ENCODE data around the gene GPRIN3. TPM values are rescaled to one million over a fixed set of nuclear protein-coding genes. Genes with fewer than 3 reads are reported as not detected.

Gene GPRIN3
- total RNA-seq, 4 donors from 2014 or later, result 5.7 to 28.7 (median 8.8) TPM

DNA sequence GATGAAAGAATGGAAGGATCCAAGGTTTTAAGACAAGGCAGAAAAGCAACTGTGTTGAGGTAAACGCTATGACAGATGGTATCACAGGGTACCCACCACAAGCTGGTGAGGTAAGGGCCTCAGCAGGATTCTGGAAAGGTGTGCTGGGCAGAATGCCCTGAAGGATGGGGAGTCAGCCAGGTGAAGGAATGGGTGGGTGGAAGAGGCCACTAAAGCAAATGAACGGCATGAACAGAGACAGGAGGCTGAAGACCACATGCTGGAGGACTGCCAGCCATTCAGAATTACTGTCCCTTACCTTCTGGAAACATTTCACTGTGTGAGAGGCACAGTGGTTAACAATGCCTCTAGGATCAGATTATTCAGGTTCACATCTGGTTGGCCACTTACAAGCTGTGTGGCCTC, 23.6 kb downstream of the GPRIN3 start:
- TF ChIP-seq, protein P1, sequence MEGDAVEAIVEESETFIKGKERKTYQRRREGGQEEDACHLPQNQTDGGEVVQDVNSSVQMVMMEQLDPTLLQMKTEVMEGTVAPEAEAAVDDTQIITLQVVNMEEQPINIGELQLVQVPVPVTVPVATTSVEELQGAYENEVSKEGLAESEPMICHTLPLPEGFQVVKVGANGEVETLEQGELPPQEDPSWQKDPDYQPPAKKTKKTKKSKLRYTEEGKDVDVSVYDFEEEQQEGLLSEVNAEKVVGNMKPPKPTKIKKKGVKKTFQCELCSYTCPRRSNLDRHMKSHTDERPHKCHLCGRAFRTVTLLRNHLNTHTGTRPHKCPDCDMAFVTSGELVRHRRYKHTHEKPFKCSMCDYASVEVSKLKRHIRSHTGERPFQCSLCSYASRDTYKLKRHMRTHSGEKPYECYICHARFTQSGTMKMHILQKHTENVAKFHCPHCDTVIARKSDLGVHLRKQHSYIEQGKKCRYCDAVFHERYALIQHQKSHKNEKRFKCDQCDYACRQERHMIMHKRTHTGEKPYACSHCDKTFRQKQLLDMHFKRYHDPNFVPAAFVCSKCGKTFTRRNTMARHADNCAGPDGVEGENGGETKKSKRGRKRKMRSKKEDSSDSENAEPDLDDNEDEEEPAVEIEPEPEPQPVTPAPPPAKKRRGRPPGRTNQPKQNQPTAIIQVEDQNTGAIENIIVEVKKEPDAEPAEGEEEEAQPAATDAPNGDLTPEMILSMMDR (IDR thresholded peaks at IDR 0.05; ENCODE audit: low read depth), result no peak

DNA sequence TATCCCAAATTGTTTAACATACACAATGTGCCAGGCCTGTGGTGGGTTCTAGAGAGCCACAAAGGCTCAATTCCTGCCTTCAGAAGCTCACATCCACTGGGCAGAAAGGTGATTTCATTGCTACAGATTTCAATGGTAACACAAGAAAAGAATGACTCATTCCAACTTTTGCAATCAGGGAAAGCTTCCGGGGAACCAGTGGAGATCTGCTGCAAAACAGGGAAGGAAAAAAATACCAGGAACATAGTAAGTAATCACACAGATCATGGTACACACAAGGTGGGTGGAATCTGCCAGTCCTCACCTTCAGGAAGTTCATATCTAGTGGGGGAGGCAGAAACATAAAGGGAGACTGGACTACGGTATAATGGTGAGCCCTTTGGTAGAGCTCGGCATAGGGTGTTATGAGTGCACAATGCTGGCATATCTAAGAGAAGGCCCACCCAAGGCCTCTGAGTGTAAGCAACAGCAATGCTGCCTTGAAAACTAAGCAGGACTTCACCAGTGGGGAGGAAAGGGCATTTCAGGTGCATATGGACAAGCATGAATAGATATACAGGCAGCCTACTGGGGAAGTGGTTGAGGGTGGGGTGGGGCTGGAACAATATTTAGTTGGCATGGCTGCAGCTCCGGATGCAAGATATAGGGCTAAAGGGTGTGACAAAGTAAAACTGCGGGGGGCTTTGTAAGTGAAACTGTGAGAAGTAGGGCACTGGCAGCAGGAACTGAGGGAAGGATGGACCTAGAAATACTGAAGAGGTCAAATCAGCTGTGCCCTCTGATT, 24.2 kb downstream of the GPRIN3 start:
- TF ChIP-seq, protein P1 (IDR thresholded peaks at IDR 0.05; ENCODE audit: low read depth), result no peak

DNA sequence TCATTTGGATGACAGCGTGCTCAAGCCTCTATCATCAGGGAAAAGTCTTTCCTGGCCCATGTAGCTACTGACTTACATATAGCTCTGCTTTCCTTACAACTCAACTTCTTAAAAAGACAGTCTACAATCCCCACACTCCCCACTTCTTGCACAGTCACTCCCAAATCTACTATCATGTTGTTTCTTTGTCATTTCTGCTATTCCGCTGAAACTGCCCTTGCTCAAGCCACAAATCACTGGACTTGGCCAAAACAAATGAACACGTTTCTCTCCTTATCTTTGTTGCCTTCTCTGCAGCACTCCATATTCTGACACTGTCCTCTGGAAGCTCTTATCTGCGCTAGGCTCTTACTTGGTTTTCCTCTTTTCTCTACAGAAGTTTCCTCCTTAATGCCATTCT, 28.2 kb downstream of the GPRIN3 start:
- TF ChIP-seq, protein P1 (IDR thresholded peaks at IDR 0.05; ENCODE audit: low read depth), result no peak

DNA sequence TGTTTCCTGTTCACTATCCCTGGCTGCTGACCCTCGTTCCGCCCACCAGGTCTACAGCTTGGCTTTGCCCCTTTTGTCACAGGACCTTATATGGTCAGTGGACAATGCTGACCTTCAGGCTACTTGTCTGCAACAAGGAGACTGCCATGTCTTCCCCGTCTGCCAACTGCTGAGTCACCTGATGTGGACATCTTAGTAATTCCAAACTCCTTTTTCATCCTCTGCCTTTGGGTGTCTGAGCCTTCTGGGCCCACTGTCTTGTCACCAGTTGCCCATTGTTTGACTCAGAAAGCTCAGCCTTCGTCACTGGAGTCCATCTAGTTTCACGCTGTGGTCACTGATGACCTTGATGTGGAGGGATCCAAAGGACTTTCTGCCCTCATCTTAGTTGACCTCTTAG, 30.2 kb downstream of the GPRIN3 start:
- TF ChIP-seq, protein P1 (IDR thresholded peaks at IDR 0.05; ENCODE audit: low read depth), result no peak

DNA sequence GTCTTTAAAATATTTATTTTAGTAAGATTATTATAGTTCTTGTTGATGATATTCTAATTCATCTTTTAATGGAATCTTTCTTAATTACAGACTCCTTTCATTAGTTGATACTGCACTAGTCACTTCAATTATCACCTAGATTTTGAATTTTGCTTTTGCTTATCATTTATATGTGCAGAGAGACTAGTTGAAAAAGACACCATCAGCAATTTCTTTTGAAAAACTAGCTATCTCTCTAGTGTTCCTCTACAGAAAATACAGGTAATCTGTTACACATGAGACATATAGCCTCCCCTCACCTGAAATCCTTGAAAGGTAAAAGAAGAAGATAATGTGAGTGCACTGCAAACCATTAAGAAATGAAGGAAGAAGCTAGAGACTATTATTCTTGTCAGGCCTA, 31.3 kb downstream of the GPRIN3 start:
- TF ChIP-seq, protein P1 (IDR thresholded peaks at IDR 0.05; ENCODE audit: low read depth), result no peak

DNA sequence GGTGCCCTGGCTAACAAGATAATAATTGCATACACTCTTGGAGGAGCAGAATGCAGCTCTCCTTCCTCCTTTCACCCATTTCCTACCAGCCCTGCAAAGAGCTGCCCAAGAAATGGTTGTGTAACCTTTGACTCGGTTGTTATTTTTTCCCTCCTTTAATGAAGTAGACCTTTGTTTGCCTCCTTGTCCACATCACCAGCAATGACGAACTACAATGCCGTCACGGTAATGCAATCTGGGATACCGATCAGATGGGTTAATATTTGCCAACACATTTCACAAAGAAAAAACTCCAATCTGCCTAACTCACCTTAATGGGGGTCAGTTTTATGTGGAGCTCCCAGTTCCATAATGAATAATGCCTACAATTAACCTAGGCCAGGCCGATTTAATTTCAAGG, 32.0 kb downstream of the GPRIN3 start:
- TF ChIP-seq, protein P1 (IDR thresholded peaks at IDR 0.05; ENCODE audit: low read depth), result no peak

DNA sequence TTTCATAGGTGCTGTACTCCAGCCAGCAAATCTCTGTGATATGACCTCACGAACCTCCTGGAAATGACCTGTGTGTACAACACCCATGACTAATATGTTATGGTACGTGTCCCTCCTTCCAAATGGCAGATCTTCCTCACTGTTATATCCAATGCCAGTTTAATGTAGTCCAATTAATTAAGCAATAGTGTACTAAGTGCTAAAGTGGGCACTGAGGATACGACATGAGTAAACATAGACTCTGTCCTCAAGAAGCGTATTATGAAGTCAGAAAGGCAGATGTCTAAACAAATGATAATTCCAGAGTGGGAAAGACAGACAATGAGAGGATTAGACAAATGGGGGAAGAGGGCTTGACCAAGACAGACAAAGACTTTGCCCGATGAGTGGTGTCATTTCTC, 33.9 kb downstream of the GPRIN3 start:
- TF ChIP-seq, protein P1 (IDR thresholded peaks at IDR 0.05; ENCODE audit: low read depth), result no peak
